T-helper 1 cell (primary cell): ENCODE results near the gene CCR7.
"Not testable (repeated sequence)": the region's sequence is repeated elsewhere in the genome, so short reads cannot be mapped to it uniquely, and the experiment has no call there.

Experiments used
- DNase-seq, 5 donors: peaks; one replicate each; pipeline ENCODE4 v3.0.0-alpha.2; 2012 to 2020

The CCR7 gene

DNA sequence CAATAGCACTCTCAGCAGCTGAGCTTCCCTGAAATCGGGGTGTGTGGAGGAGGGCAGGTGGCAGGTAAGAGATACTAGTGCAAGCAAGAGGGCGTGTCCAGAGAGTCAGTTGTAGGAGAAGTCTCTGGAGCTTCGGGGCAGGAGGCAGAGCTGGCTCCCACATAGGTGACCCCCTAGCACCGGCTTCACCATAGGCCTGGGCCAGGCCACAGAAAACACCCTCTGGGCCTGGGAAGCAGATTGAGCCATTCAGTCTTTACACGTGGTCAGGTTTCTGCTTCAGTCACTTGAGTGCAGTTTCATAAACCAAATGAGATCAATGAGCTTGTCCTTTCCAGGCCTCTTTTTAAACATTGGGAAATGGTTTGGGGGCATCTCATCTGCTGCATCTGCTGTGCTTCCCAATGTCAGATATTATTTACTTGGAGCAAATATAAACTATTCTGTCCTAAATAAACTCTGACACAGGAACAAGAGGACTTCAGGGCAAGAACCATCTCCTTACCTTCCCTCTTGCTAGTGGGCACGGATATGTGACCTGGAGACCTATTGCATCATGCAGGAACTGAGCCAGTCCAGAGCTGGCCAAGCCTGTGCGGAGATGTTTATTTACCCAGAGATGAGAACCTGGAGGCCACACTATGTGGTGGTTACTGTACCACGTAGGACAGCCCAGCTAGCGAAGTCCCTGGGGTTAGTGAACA, 16.1 kb downstream of the CCR7 start:
- no peak for DNase-seq

DNA sequence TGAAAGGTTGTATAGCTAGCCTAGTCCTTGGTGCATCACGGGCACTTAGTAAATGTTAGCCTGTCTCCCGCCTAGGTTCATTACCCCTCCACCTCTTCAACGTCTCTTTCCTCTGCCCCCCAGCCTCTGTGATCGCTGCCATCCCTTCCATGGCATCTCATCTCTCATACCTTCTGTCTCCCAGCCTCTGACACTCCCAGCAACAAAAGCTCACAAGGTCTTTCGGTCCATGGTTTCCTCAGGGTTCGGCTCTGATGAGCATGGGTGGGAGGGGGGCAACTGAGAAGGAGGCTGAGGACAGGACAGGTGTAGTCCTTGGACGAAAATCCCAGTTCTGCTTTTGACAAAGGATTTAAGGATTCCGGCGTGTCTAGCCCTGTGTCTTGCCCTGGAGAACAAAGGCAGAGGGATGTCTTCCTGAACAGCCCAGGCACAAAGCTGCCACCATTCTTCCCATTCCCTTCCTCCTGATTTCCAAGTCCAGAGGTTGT, 16.7 kb downstream of the CCR7 start:
- DNase-seq, result no peak

DNA sequence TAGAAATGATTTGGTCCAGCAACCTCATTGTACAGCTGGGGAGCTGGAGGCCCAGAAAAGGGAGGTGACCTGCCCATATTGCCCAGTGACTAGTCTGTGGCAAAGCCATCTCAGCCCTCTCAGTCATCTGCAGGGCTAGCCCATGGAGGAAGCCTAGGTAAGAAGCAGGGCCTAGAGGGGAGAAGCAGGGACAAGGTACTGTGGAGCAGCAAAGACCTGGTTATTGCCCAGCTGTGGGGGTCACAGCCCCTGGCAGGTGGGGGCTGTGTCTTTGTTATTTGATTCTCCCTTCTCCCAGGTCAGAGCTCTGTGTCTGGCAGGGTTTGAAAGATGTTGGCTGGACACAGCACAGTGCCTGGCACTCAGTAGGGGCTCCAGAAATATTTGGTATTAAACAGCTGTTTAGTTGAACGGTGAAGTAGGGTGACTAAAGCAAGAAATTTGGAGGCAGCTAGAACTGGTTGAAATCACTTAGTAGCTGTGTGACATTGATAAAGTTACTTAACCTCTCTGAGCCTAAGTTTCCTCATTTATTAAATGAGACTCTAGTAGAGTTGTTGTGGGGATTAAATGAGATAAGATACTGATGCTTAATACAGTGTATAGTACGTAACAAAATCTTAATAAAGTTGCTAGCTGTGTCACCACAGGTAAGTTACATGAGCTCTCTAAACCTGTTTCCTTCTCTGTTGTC, 17.3 kb downstream of the CCR7 start:
- DNase-seq, result no peak

DNA sequence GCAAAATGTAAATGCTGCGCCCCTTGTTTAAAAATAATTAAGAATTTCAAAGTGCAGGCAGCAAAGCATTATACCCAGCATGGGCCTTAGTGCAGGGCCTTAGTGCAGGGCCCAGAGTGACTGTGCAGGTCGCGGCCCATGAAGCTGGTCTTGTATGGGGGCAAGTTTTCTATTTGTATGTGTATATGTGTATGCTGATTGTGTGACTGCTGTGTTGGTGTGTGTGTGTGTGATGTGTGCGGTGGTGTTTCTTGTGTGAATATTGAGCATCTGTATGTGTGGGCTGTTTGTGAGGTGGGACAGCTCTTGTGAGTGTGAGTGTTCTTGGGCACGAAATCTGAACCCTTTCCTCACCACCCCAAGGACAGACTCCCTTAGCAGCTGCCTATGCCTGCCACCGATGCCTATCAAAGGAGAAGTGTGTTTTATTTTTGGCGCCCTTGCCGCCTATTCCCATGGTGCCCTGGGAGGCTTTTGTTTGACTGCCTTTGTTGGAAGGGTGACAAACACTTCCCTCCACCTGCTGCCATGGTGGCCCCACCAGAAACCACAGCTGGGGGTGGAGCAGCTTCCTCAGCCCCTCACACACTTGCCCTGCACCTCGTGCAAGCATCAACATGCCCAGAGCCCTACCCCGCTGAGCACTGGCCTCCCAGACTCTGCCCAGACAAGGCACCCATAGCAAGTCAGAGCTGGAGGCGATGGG, 18.0 kb downstream of the CCR7 start:
- peak in 2 of 5 donors; percentile 41 to 47 for DNase-seq

DNA sequence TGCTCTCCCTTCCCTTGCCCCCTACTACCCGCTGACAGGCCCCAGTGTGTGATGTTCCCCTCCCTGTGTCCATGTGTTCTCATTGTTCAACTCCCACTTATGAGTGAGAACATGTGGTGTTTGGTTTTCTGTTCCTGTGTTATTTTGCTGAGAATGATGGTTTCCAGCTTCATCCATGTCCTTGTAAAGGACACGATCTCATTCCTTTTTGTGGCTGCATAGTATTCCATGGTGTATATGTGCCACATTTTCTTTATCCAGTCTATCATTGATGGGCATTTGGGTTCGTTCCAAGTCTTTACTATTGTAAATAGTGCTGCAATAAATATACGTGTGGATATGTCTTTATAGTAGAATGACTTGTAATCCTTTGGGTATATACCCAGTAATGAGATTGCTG, 18.8 kb downstream of the CCR7 start:
- DNase-seq, result not testable (repeated sequence)

DNA sequence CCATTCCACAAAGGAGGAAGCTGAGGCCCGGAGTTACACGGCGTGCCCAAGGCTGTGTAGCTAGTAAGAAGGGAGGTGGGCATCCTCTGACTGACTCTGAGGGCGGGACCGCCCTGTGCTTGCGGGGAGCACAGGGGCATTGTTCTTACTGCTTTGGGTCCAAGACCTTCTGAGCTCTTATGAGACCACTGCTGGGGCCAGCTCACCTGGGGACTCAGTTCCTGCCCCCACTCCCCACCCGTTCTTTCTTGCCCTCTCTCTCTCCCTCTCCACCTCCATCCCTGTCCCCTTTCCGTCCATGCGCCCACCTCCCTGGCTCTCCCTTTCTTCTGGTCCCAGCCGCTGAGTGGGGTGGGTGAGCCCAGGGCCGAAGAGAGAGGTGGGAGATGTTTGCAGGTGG, 19.6 kb downstream of the CCR7 start:
- no peak for DNase-seq

DNA sequence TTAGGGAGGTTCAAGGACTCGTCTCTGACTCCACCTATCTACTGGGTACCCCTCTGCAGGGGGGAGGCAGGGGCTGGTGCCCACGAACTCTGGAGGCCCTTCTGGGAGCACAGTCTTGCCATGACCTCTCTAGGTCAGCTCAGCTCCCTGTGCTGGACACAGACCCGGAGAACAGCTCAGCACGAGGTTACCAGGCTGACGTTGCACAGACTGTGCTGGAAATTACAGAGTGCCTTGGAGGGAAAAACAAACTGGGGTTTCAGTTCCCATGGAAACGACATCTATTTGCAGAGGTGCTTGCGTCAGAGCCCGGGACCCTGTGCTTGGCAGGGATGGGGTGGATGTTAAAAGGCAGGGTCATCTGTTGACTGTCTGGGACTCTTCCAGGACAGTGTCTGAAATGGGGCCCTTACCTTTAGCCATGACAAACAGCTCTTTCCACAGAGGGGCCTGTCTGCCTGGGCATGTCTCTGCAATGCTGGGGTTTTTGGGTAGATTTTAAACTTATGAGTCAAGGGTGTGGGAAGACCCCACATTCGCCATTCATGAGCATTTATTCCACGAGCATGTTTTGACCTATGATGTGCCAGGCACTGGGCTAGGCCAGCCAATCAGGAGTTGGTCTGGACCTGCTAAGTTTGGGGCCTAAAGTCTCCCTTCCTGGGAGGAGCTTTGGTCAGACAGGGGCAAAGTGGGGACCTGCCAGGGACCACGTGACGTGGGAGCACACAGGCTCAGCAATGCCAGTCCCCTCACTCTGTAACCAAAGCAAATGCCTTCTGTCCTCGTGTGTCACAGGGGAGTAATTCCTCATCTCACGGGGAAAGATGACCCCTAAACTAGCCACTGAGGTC, 22.5 kb downstream of the CCR7 start:
- peak in 1 of 5 donors; percentile 38 for DNase-seq

DNA sequence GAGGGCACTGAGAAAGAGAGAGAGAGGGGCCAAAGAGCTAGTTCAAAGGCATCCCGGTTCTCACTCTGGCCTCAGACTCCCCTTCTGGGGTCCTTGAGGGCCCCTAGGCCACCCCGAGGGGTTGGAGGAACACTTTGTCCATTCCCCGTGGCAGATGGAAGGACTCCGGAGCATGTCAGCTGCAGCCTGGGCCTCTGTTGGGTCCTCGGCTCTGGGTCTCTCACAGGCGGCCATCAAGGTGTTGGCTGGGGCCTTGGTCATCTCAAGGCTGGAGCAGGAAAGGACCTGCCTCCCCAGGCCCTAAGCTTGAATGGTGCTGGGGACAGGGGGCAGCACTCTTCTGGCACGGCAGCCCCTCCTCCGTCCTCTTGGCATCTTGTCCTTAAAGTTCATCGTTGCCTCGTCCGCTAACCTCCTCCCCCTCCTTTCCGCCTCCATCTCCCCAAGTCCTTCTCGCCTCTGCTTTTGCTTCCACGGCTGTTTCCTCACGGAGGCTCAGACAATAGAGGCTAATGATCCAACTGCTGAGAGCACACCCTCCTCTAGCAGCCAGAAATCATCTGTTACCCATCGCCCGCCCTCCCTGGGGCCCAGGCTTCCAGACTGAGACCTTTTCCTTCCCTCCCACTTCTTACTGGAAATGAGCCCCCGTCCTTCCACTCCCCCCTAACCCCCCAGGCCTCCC, 23.3 kb downstream of the CCR7 start:
- no peak for DNase-seq

DNA sequence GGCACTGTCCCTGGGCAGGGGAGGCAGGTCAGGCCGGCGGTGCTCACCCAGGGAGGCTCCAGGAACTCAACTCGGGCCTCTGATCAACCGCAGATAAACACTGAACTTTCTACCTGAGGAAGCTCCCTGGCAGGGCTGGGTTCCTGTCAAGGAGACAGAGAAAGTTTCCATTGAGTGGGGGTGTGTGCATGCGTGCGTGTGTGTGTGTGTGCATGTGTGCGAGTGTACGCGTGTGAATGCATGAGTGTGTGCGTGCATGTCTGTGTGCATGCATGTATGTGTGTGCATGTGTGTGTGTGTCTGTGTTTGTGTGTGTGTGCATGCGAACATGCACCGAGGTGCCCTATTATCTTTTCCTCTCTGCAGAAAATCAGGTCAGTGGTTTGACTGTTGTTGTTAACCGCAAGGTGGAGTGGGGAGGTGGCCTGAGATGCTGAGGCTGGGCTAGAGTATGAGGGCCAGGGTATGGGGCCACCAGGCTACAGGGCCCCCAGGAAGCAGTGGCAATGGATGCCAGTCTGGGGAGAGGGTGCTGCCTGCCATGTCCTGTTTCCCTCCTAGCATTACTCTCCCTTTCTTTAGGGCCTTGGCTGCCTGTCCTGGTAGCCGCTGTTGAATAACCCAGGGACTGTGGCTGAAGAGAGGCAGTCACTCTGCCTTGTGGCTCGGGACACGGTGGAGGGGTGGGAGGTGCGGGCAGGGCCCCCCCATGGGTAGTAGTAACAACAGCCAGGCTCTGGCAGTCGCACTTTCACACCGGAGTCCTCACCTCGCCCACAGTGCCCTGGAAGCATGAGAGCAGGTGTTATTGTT, 24.0 kb downstream of the CCR7 start:
- DNase-seq, result peak; percentile 58 to 72 (median 70)

DNA sequence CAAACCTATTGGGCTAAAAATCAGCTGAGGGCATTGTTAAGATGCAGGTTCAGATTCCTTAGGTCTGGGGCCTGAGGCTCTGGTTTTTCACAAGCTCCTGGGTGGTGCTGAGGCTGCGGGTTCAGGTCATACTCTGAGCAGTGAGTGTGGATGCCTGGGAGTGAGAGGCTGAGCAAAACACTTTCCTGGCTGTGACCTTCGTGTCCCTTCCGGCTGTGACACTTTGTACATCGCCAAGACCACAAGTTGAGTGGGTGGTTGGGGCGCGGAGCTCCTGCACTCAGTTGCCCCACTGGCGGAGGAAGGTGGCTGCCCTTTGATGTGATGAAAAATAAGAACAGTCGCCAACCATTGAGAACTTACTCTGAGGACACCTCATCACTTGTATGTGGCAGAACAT, 24.8 kb downstream of the CCR7 start:
- DNase-seq, result peak in 3 of 5 donors; percentile 27 to 40 (median 34)

DNA sequence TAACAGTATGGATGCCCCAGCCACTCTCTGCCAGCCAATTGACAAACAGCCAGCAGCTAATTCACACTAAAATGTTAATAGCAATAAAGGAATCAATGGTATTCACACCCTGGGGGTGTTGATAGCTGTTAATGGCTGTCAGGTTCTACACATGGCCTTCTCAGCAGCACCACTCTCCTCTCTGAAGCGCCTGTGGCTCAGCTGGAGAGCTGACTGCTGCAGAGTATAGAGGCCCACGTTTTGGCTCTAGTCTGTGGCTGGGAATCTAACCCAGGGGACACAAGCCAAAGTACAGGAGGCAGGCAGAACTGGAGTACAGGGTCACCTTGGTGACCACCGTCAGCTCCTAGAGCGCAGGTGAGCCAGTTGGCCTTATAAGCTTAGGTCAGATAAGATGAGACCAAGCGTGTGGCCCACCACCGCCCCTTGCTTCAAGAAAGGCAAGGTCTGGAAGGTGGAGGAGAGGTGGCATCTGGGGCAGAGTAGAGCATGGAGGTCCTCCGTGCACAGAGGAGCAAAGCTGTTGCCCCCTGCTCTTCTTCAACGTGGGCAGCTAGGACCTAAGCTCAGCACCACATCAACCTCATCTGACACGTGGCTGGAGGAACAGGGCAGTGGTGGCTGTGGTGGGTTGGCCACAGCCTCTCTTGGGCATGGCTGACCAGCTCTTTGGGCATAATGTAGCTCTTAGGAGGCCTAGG, 25.4 kb downstream of the CCR7 start:
- no peak for DNase-seq

DNA sequence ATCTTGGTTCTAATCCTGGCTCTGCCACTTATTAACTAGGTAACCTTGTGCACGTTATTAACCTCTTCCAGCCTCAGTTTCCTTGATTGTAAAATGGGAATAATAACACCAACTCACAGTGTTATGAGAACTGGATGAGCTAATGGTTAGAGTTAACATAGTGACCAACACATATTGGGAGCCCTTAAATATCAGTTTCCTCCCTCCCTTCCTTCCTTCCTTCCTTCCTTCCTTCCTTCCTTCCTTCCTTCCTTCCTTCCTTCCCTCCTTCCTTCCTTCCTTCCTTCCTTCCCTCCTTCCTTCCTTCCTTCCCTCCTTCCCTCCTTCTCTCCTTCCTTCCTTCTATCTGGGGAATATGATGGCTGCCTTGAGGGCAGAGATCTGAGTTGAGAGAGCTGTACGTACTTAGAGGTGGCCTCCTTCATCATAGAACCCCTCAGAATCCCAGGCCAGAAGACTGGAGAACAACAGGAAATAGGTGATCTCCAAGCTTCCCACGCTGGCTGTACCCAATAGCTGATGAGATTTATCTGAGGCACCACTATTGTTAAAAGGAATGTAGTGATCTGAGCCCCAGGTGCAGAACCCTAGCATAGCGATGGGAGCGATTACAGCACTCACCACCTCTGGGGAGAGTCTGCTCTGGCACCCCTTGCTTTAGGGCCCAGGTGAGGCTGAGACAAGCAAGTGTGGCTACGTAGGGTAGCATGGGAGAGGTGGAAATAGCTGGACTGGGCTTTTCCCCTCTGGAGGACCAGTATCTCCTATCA, 26.2 kb downstream of the CCR7 start:
- no peak for DNase-seq

DNA sequence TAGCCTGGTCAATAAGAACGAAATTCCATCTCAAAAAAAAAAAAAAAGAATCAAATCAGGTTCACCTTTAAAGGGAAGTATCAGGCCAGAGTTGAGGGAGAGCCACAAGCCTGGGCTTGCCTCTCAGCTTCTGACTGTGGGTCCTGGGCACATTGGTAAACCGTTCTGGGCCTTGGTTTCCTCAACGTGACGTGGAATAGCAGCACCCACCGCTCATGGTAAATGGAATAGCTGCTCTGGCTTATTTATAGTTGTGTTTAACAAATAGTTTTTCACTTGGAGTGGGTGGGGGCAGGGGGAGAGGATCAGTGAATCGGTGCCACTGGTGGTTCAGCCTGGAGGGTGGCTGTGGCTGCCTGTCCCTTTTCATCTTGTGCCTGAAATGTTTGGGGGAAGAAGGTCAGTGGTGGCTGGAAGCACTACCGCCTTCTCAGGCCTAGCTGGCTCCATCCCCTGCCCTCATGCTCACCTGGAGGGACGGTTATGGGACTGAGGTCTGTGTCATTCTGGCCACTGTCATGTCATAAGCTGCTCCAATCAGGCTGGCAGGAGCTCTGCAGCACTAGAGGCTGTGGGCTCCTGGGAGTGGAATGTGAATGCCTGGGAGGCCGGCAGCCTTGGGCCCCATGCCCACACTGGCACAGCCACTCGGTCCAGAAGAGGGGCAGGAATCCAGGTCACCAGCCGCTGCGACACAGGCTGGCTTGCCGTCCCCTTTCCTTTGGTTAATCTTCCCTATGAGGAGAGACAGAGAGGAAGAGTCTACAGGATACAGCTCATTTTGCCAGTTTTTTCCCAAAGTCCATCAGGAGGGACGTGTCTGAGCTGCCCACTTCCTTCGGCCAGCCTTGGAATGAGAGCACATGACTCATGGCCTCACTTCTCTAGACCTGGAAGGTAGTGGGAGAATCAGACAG, 27.0 kb downstream of the CCR7 start:
- DNase-seq, result no peak

DNA sequence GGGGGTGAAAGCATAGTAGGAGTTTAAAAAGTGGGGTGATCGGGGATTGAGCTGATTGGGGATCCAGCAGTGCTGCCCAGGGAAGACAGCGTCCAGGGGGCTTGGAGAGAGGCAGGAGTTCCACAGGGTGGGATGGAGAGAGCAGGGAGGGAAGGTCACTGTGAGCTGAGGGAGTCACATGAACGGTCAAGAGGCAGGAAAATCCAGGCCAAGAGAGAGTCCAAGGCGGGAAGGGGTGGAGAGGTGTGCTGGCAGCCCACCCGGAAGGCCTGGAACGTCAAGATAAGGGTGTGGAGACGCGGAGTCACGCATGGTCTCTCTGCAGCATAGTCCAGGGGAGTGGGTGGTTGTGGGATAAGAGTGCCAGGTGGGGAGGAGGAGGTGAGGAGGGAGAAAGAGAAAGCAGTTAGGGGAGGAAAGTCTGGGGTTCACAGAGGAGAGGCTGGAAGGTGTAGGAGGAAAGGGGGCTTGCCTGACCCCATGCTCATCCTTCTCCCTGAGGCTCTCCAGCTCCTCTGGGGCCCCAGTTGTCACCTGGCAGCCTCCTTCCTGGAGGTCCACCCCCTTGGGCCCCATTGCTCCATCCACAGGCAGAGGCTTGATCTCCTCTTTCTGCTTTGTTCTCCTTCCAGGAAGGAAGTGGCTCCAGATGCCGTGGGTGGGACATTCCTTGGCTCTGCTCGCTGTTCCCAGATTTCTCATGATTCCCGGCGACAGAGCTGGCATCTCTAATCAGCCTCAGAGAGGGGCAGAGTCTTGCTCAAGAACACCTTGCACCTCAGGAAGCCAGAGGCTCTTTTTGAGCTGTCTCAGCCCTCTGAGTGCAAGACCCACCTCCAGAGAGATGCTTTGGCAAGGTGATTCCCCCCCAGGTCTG, 28.7 kb downstream of the CCR7 start:
- no peak for DNase-seq

DNA sequence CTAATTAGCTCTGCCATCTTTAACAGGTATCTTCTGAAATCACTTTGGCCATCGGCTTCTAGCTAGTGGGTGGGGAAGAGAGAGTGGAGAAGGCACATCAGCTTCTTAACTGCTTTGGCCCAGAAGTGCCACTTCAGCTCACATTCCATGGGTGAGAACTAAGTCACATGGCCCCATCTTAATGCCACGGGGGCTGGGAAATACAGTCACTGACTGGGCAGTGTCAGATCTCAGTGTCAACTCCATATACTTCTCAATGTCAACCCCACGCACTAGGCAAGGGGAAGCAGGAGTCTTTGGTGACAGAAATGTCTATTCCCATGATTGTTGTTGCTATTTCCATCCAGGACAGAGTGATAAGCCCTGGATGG, 29.4 kb downstream of the CCR7 start:
- DNase-seq, result no peak

DNA sequence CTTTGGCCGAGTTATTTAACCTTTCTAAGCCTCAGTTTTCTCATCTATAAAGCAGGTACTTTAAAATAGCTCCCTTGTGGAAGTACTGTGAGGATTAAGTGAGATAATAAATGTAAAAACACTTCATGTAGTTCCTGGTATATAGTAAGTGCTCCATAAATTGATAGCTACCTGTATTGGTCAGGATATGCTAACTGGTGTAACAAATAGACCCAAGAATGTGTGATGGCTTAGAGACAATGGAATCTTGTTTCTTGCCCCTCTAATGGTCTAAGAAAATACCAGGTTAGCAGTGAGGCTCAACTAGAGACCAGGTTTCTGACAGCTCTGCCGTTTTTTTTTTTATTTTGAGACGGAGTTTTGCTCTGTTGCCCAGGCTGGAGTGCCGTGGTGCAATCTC, 29.8 kb downstream of the CCR7 start:
- no peak for DNase-seq

DNA sequence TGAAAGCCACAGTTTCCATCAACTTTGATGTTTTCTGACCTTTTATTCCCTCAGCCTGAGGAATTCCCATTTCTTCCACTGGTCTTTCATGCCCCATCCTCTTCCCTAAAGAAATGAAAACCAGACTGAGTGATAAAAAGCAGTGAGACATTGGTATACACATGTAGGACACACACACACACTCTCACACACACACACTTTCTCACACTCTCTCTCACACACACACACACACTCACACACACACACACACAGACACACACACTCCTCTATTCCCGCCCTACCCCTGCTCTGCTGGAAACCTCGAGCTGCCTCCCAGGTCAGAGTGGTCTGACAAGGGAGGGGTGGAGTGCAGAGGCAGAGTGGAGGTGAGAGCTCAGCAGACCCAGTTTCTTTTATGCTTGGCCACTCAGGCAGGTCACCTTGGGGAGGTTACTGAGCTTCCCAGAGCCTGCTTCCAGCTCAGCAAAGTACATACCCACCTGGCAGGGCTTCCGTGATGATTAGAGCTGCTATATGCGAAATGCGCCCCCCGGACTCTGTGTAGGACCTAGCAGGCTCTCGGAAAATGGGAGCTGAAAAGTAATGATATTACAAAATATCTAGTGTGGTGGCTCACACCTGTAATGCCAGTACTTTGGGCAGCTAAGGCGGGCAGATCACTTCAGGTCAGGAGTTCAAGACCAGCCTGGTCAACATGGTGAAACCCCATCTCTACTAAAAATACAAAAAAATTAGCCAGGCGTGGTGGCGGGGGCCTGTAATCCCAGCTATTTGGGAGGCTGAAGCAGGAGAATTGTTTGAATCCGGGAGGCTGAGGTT, 30.7 kb downstream of the CCR7 start:
- DNase-seq, result no peak
